MM.1S (cell line): Measurements from ENCODE around the gene HECW1.

Experiments used
- DNase-seq: peaks from one replicate; pipeline ENCODE4 v3.0.0-alpha.2; 2015
- H2AFZ ChIP-seq: fragments of 300-600 bp; sonication (generic); 2 replicates; pipeline ENCODE4 v1.6.0; 2016; ENCODE audit warnings: antibody characterized with exemption, low read length
- H3F3A ChIP-seq: fragments of 300-600 bp; sonication (generic); 2 replicates; pipeline ENCODE4 v1.6.1; 2016; ENCODE audit warnings: mild to moderate bottlenecking, antibody characterized with exemption, low read length, moderate library complexity, mixed read lengths; ENCODE audit not compliant: insufficient read depth
- H3K27ac ChIP-seq: fragments of 300-600 bp; sonication (generic); 2 replicates; pipeline ENCODE4 v1.5.1; 2016; ENCODE audit warnings: mild to moderate bottlenecking, low read length
- H3K27me3 ChIP-seq: fragments of 300-600 bp; sonication (generic); replicated peaks from 2 replicates; pipeline ENCODE4 v1.6.0; 2016; ENCODE audit warnings: low read length; ENCODE audit not compliant: insufficient read depth
- H3K36me3 ChIP-seq: fragments of 300-600 bp; sonication (generic); replicated peaks from 2 replicates; pipeline ENCODE4 v1.6.1; 2016; ENCODE audit warnings: mild to moderate bottlenecking, low read length, mixed read lengths; ENCODE audit not compliant: insufficient read depth
- H3K4me1 ChIP-seq: fragments of 300-600 bp; sonication (generic); 2 replicates; pipeline ENCODE4 v1.6.1; 2016; ENCODE audit warnings: low read length, mixed read lengths
- H3K4me2 ChIP-seq: fragments of 300-600 bp; sonication (generic); 2 replicates; pipeline ENCODE4 v1.6.0; 2016; ENCODE audit warnings: low read depth, low read length
- H3K4me3 ChIP-seq: fragments of 300-600 bp; sonication (generic); 2 replicates; pipeline ENCODE4 v1.5.1; 2016; ENCODE audit warnings: low read length, mixed read lengths
- H3K79me2 ChIP-seq: fragments of 300-600 bp; sonication (generic); 2 replicates; pipeline ENCODE4 v1.6.1; 2016; ENCODE audit warnings: mixed run types, low read length, mixed read lengths
- H3K9ac ChIP-seq: fragments of 300-600 bp; sonication (generic); 2 replicates; pipeline ENCODE4 v1.6.1; 2016; ENCODE audit warnings: low read length, mixed read lengths
- H3K9me2 ChIP-seq: fragments of 300-600 bp; sonication (generic); replicated peaks from 2 replicates; pipeline ENCODE4 v1.6.1; 2016; ENCODE audit warnings: mild to moderate bottlenecking, low read length, mixed read lengths; ENCODE audit not compliant: insufficient read depth
- H3K9me3 ChIP-seq: fragments of 300-600 bp; sonication (generic); replicated peaks from 2 replicates; pipeline ENCODE4 v1.6.1; 2016; ENCODE audit warnings: mild to moderate bottlenecking, low read length, mixed read lengths; ENCODE audit not compliant: insufficient read depth
- H4K20me1 ChIP-seq: fragments of 300-600 bp; sonication (generic); 2 replicates; pipeline ENCODE4 v1.6.1; 2016; ENCODE audit warnings: mild to moderate bottlenecking, low read length, moderate library complexity, mixed read lengths; ENCODE audit not compliant: insufficient read depth
- CTCF ChIP-seq: fragments of 300-600 bp; sonication (generic); IDR thresholded peaks from 2 replicates; pipeline ENCODE4 v1.5.1; 2016; ENCODE audit warnings: antibody characterized with exemption, low read length, mixed read lengths
- EZH2 ChIP-seq: fragments of 300-600 bp; sonication (generic); optimal IDR thresholded peaks from 2 replicates; pipeline ENCODE3; 2017; ENCODE audit warnings: low read depth, mild to moderate bottlenecking, antibody characterized with exemption, low read length, mixed read lengths
- EZH2phosphoT487 ChIP-seq: fragments of 300-600 bp; sonication (generic); IDR thresholded peaks from 2 replicates; pipeline ENCODE4 v1.6.1; 2018; ENCODE audit warnings: antibody characterized with exemption, low read length

The HECW1 gene

GRCh38 chr7:43291789-43292188 is 179.3 kb downstream of the HECW1 start:
- TF ChIP-seq EZH2phosphoT487 (no peak), CTCF (no peak), EZH2 (no peak)
- Histone ChIP-seq H3K4me3 (no peak overlapping the region), H4K20me1 (no peaks in the 10 kb centered on the region), H3K79me2 (no peaks in the 10 kb centered on the region), H2AFZ (no peak overlapping the region), H3K36me3 (no peaks in the 10 kb centered on the region), H3K9me2 (no peaks in the 10 kb centered on the region), H3K27me3 (no peaks in the 10 kb centered on the region), H3K4me2 (no peak overlapping the region), H3K27ac (no peak overlapping the region), H3F3A (no peaks in the 10 kb centered on the region), H3K9ac (no peak overlapping the region), H3K4me1 (no peaks in the 10 kb centered on the region), H3K9me3 (no peaks in the 10 kb centered on the region)
- no peak for DNase-seq

GRCh38 chr7:43292384-43292783 is 179.9 kb downstream of the HECW1 start:
- no peaks in the 10 kb centered on the region for H3K36me3 ChIP-seq
- no peak overlapping the region for H3K4me3 ChIP-seq
- TF ChIP-seq CTCF (no peak), EZH2phosphoT487 (no peak), EZH2 (no peak)
- no peaks in the 10 kb centered on the region for H3K9me3 ChIP-seq
- no peaks in the 10 kb centered on the region for H3F3A ChIP-seq
- H3K27me3 ChIP-seq: no peaks in the 10 kb centered on the region
- H3K9ac ChIP-seq: no peak overlapping the region
- DNase-seq: no peak
- no peaks in the 10 kb centered on the region for H3K79me2 ChIP-seq
- no peak overlapping the region for H2AFZ ChIP-seq
- H3K4me1 ChIP-seq: no peaks in the 10 kb centered on the region
- H4K20me1 ChIP-seq: no peaks in the 10 kb centered on the region
- H3K27ac ChIP-seq: no peak overlapping the region
- H3K9me2 ChIP-seq: no peaks in the 10 kb centered on the region
- no peak overlapping the region for H3K4me2 ChIP-seq

- no peak for TF ChIP-seq EZH2phosphoT487
Measured at GRCh38 chr7:43294080-43294630, 181.7 kb downstream of the HECW1 start.

GRCh38 chr7:43295429-43295828 is 183.0 kb downstream of the HECW1 start:
- no peaks in the 10 kb centered on the region for H3K4me1 ChIP-seq
- no peak overlapping the region for H2AFZ ChIP-seq
- no peak overlapping the region for H3K9ac ChIP-seq
- no peaks in the 10 kb centered on the region for H3K9me2 ChIP-seq
- no peaks in the 10 kb centered on the region for H4K20me1 ChIP-seq
- no peak overlapping the region for H3K4me3 ChIP-seq
- no peak for TF ChIP-seq CTCF
- TF ChIP-seq EZH2phosphoT487: no peak
- TF ChIP-seq EZH2: no peak
- no peaks in the 10 kb centered on the region for H3K9me3 ChIP-seq
- no peaks in the 10 kb centered on the region for H3K36me3 ChIP-seq
- H3F3A ChIP-seq: no peaks in the 10 kb centered on the region
- H3K4me2 ChIP-seq: no peak overlapping the region
- no peaks in the 10 kb centered on the region for H3K79me2 ChIP-seq
- no peaks in the 10 kb centered on the region for H3K27me3 ChIP-seq
- H3K27ac ChIP-seq: no peak overlapping the region
- DNase-seq: no peak

More at GRCh38 chr7:43294080-43294630, 181.7 kb downstream of the HECW1 start:
- Histone ChIP-seq H3K9ac (no peak overlapping the region), H3K9me3 (no peaks in the 10 kb centered on the region), H3K4me2 (no peak overlapping the region), H4K20me1 (no peaks in the 10 kb centered on the region), H3K79me2 (no peaks in the 10 kb centered on the region), H3F3A (no peaks in the 10 kb centered on the region), H3K9me2 (no peaks in the 10 kb centered on the region), H3K27ac (no peak overlapping the region), H2AFZ (no peak overlapping the region), H3K27me3 (no peaks in the 10 kb centered on the region), H3K36me3 (no peaks in the 10 kb centered on the region), H3K4me1 (no peaks in the 10 kb centered on the region), H3K4me3 (no peak overlapping the region)
- DNase-seq: no peak
